Liver (tissue), 9 donors: Measurements from ENCODE around the gene CCDC60. TPM values are rescaled to one million over a fixed set of nuclear protein-coding genes. Genes with fewer than 3 reads are reported as not detected.

Experiments used
- DNase-seq: peaks from one replicate; pipeline ENCODE4 v3.0.0-alpha.2; 2017; ENCODE audit warnings: low spot score
- H3K27ac ChIP-seq, 2 donors: one replicate each; pipeline ENCODE4 v1.7.0; 2013; ENCODE audit warnings: inconsistent platforms in 2 of 2, low read length in 2 of 2, control low read depth in 1 of 2, low read depth in 1 of 2, mild to moderate bottlenecking in 1 of 2
- H3K27me3 ChIP-seq, 4 donors: one replicate each; pipeline versions ENCODE4 v1.6.1 to v1.7.0; 2013; ENCODE audit warnings: low read length in 3 of 4, inconsistent platforms in 1 of 4, mild to moderate bottlenecking in 1 of 4, moderate library complexity in 1 of 4; ENCODE audit not compliant: control insufficient read depth in 4 of 4, insufficient read depth in 4 of 4
- H3K36me3 ChIP-seq, 4 donors: one replicate each; pipeline versions ENCODE4 v1.6.1 to v1.7.0; 2013; ENCODE audit warnings: low read length in 3 of 4, mild to moderate bottlenecking in 3 of 4, low read depth in 1 of 4, moderate library complexity in 1 of 4; ENCODE audit not compliant: control insufficient read depth in 4 of 4, insufficient read depth in 3 of 4
- H3K4me1 ChIP-seq, 4 donors: one replicate each; pipeline versions ENCODE4 v1.6.1 to v1.7.0; 2013; ENCODE audit warnings: low read length in 3 of 4, mild to moderate bottlenecking in 3 of 4, moderate library complexity in 1 of 4; ENCODE audit not compliant: control insufficient read depth in 4 of 4, insufficient read depth in 4 of 4
- H3K4me3 ChIP-seq, 3 donors: one replicate each; pipeline versions ENCODE4 v1.6.1 to v1.7.0; 2013; ENCODE audit warnings: low read length in 3 of 3, control low read depth in 1 of 3, low read depth in 1 of 3, mild to moderate bottlenecking in 1 of 3
- H3K9ac ChIP-seq, 2 donors: one replicate each; pipeline ENCODE4 v1.7.0; 2013; ENCODE audit warnings: low read length in 2 of 2, mild to moderate bottlenecking in 2 of 2, moderate library complexity in 2 of 2, control low read depth in 1 of 2, low read depth in 1 of 2
- H3K9me3 ChIP-seq, 4 donors: one replicate each; pipeline versions ENCODE4 v1.6.1 to v1.7.0; 2013; ENCODE audit warnings: low read length in 3 of 4; ENCODE audit not compliant: control insufficient read depth in 4 of 4
- EGR1 ChIP-seq, 2 donors: IDR thresholded peaks; 2 replicates each; pipeline ENCODE4 v1.6.1; 2016 to 2018; ENCODE audit warnings: antibody characterized with exemption in 2 of 2, low read depth in 2 of 2
- FOXA1 ChIP-seq: IDR thresholded peaks from 2 replicates; pipeline ENCODE4 v1.6.1; 2016; ENCODE audit warnings: antibody characterized with exemption
- FOXA2 ChIP-seq: IDR thresholded peaks from 2 replicates; pipeline ENCODE4 v1.6.1; 2016; ENCODE audit warnings: antibody characterized with exemption
- HNF4A ChIP-seq, 2 donors: conservative IDR thresholded peaks; 2 replicates each; pipeline ENCODE4 v1.6.1; 2016; ENCODE audit warnings: antibody characterized with exemption in 2 of 2, mild to moderate bottlenecking in 2 of 2
- HNF4G ChIP-seq: IDR thresholded peaks from 2 replicates; pipeline ENCODE4 v1.6.1; 2016; ENCODE audit warnings: antibody characterized with exemption
- MAX ChIP-seq: IDR thresholded peaks from 2 replicates; pipeline ENCODE4 v1.6.1; 2016; ENCODE audit warnings: antibody characterized with exemption
- NR2F2 ChIP-seq: IDR thresholded peaks from 2 replicates; pipeline ENCODE4 v1.6.1; 2016; ENCODE audit warnings: antibody characterized with exemption
- RAD21 ChIP-seq, 2 donors: IDR thresholded peaks; 2 replicates each; pipeline ENCODE4 v1.6.1; 2016; ENCODE audit warnings: antibody characterized with exemption in 2 of 2, mild to moderate bottlenecking in 2 of 2
- RXRA ChIP-seq, 2 donors: IDR thresholded peaks; 2 replicates each; pipeline ENCODE4 v1.6.1; 2017 to 2018; ENCODE audit warnings: antibody characterized with exemption in 2 of 2, mild to moderate bottlenecking in 1 of 2
- SP1 ChIP-seq: IDR thresholded peaks from 2 replicates; pipeline ENCODE4 v1.6.1; 2018; ENCODE audit warnings: antibody characterized with exemption, mild to moderate bottlenecking
- TAF1 ChIP-seq: conservative IDR thresholded peaks from 2 replicates; pipeline ENCODE4 v1.6.1; 2016; ENCODE audit warnings: antibody characterized with exemption, mild to moderate bottlenecking
- YY1 ChIP-seq: IDR thresholded peaks from 2 replicates; pipeline ENCODE4 v1.6.1; 2016; ENCODE audit warnings: antibody characterized with exemption, mild to moderate bottlenecking
- ZBTB33 ChIP-seq: IDR thresholded peaks from 2 replicates; pipeline ENCODE4 v1.6.1; 2016; ENCODE audit warnings: antibody characterized with exemption
- WGBS: extraction: QIAGEN DNeasy Blood & Tissue Kit; methylation state at CpG from one replicate; pipeline ENCODE4 v1.1.7; 2013; 5-methylcytosine and 5-hydroxymethylcytosine counted together
- polyA plus RNA-seq, 2 donors: library from polyadenylated mRNA; stranded (reverse) in 1 of 2; unstranded in 1 of 2; fragments of 200-250 nt in 1 of 2; fragments of >200 nt in 1 of 2; fragmentation: Nextera tagmentation in 1 of 2; extraction: Ambion mirVana in 1 of 2; gene quantifications; one replicate each; pipeline versions ENCODE4 v1.2.1 to v1.2.3, GENCODE V29; 2013 to 2015
- total RNA-seq, 2 donors: library from RNA; depleted of rRNA; stranded (reverse); fragments of >200 nt; gene quantifications; one replicate each; pipeline ENCODE4 v1.2.3, GENCODE V29; 2014
- TF ChIP-seq, protein P1 (sequence below): IDR thresholded peaks from 2 replicates; pipeline ENCODE4 v1.6.1; 2016; ENCODE audit warnings: antibody characterized with exemption
- TF ChIP-seq, protein P2 (sequence below): IDR thresholded peaks from 2 replicates; pipeline ENCODE4 v1.6.1; 2016; ENCODE audit warnings: antibody characterized with exemption, mild to moderate bottlenecking
- donor health status: healthy.
- donor health status: healthy.
- donor health status: healthy.
- donor health status: healthy.
- donor health status: healthy.

CCDC60 gene
- total and polyA plus RNA-seq, 4 donors: not detected

GRCh38 chr12:119547001-119547400 is 212.5 kb downstream of the CCDC60 start:
- TF ChIP-seq RAD21 (IDR thresholded peaks at IDR 0.05): no peak
- TF ChIP-seq, protein P1, sequence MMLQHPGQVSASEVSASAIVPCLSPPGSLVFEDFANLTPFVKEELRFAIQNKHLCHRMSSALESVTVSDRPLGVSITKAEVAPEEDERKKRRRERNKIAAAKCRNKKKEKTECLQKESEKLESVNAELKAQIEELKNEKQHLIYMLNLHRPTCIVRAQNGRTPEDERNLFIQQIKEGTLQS: no peak
- TF ChIP-seq TAF1: no peak
- no peak for TF ChIP-seq HNF4G
- TF ChIP-seq EGR1 (IDR thresholded peaks at IDR 0.05; ENCODE audit: low read depth in 2 of 2): no peak
- no peak for TF ChIP-seq HNF4A (conservative IDR thresholded peaks at IDR 0.05)
- TF ChIP-seq FOXA1: no peak
- TF ChIP-seq, protein P2, sequence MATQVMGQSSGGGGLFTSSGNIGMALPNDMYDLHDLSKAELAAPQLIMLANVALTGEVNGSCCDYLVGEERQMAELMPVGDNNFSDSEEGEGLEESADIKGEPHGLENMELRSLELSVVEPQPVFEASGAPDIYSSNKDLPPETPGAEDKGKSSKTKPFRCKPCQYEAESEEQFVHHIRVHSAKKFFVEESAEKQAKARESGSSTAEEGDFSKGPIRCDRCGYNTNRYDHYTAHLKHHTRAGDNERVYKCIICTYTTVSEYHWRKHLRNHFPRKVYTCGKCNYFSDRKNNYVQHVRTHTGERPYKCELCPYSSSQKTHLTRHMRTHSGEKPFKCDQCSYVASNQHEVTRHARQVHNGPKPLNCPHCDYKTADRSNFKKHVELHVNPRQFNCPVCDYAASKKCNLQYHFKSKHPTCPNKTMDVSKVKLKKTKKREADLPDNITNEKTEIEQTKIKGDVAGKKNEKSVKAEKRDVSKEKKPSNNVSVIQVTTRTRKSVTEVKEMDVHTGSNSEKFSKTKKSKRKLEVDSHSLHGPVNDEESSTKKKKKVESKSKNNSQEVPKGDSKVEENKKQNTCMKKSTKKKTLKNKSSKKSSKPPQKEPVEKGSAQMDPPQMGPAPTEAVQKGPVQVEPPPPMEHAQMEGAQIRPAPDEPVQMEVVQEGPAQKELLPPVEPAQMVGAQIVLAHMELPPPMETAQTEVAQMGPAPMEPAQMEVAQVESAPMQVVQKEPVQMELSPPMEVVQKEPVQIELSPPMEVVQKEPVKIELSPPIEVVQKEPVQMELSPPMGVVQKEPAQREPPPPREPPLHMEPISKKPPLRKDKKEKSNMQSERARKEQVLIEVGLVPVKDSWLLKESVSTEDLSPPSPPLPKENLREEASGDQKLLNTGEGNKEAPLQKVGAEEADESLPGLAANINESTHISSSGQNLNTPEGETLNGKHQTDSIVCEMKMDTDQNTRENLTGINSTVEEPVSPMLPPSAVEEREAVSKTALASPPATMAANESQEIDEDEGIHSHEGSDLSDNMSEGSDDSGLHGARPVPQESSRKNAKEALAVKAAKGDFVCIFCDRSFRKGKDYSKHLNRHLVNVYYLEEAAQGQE: no peak
- TF ChIP-seq YY1: no peak
- no peaks in the 10 kb centered on the region for H3K4me1 ChIP-seq
- 13% methylated on average over 1 of the region's 1 CpG for WGBS
- H3K9ac ChIP-seq: no peak overlapping the region
- no peak overlapping the region for H3K4me3 ChIP-seq
- no peak for DNase-seq
- H3K27ac ChIP-seq: no peak overlapping the region
- H3K36me3 ChIP-seq: no peaks in the 10 kb centered on the region
- peaks cover 0 to 7% (median 0%) of the 10 kb centered on the region in 4 donors for H3K27me3 ChIP-seq
- no peaks in the 10 kb centered on the region for H3K9me3 ChIP-seq

GRCh38 chr12:119556854-119557253 is 222.3 kb downstream of the CCDC60 start:
- H3K4me1 ChIP-seq: no peaks in the 10 kb centered on the region
- DNase-seq: no peak
- no peaks in the 10 kb centered on the region for H3K9me3 ChIP-seq
- no peak for TF ChIP-seq ZBTB33
- TF ChIP-seq RAD21 (IDR thresholded peaks at IDR 0.05): no peak
- no peak for TF ChIP-seq FOXA1
- TF ChIP-seq HNF4A (conservative IDR thresholded peaks at IDR 0.05): no peak
- TF ChIP-seq, protein P1: no peak
- TF ChIP-seq RXRA (IDR thresholded peaks at IDR 0.05): no peak
- TF ChIP-seq SP1: no peak
- TF ChIP-seq TAF1: no peak
- no peak for TF ChIP-seq FOXA2
- no peak overlapping the region for H3K4me3 ChIP-seq
- 32% methylated on average over 1 of the region's 1 CpG for WGBS
- no peak overlapping the region for H3K27ac ChIP-seq
- H3K27me3 ChIP-seq: no peaks in the 10 kb centered on the region
- H3K9ac ChIP-seq: no peak overlapping the region
- H3K36me3 ChIP-seq: no peaks in the 10 kb centered on the region

DNA sequence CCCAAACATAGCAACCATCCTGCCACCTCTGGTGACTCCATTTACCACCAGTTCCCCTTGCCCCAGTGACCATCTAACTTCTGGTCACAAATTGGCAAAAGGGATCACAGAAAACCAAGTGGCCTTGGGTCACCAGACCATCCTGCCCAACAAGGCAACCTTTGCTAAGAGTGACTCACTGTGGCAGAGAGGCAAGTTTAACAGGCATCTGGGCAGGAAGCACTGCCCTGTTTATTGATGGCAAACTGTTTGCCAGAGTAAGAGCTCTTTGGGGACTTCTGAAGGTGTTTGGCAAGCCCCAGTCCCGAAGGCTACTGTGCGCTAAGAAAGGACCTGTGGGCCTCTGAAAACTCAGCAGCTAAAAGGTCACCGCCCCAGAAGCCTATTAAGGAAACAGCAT is 230.9 kb downstream of the CCDC60 start:
- Histone ChIP-seq H3K4me1 (no peaks in the 10 kb centered on the region), H3K9me3 (no peaks in the 10 kb centered on the region), H3K4me3 (no peak overlapping the region), H3K36me3 (no peaks in the 10 kb centered on the region), H3K9ac (no peak overlapping the region), H3K27me3 (no peaks in the 10 kb centered on the region), H3K27ac (no peak overlapping the region)
- no peak for TF ChIP-seq NR2F2
- TF ChIP-seq MAX: no peak
- TF ChIP-seq, protein P1: no peak
- TF ChIP-seq TAF1: no peak
- TF ChIP-seq FOXA2: no peak
- no peak for TF ChIP-seq SP1
- no peak for TF ChIP-seq RAD21 (IDR thresholded peaks at IDR 0.05)
- no peak for TF ChIP-seq HNF4A (conservative IDR thresholded peaks at IDR 0.05)
- DNase-seq: no peak
- 96% methylated on average over 3 of the region's 3 CpGs for WGBS
